ENCODE results near the gene CACNA1C. TPM values are rescaled to one million over a fixed set of nuclear protein-coding genes. Genes with fewer than 3 reads are reported as not detected.

The CACNA1C gene
- total RNA-seq, 1 donor from 2014 or later = 1.3 TPM

DNA sequence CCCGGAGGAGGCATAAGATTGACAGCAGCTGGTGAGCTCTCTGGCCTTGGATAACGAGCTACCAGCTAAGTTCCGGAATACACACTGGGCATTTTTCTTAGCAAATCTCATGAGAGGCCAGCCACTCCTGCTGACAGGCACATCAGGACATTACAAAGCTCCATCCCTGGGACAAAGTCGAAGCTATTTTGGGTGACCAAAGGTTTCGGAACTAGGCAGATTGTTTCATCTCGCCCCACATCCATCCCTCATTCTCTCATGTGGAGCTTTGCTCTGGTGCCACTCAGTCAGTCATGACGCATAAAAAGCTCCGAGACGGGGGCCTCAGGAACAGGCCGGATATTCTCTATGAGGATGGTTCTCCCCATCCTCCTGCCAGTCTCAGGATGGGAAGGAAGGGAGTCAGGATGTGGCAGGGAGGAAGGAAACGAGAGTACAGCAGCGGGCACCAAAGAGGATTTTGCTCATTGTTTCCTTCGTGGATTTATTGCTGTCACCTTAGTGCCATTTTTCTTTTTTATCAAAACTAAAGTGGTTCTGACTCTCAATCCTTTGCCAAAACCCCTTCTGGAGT lies 488.9 kb downstream of the CACNA1C start:
- no peak for DNase-seq (ENCODE audit: low read depth)
- no peak overlapping the region for H3K4me3 ChIP-seq (ENCODE audit: low read depth, low read length)
- peaks cover 2% of the 10 kb centered on the region for H3K27me3 ChIP-seq (ENCODE audit: control insufficient read depth, insufficient read depth, low read length)
- H3K36me3 ChIP-seq (ENCODE audit: control insufficient read depth, insufficient read depth, low read length) = no peaks in the 10 kb centered on the region
- TF ChIP-seq, protein P1, sequence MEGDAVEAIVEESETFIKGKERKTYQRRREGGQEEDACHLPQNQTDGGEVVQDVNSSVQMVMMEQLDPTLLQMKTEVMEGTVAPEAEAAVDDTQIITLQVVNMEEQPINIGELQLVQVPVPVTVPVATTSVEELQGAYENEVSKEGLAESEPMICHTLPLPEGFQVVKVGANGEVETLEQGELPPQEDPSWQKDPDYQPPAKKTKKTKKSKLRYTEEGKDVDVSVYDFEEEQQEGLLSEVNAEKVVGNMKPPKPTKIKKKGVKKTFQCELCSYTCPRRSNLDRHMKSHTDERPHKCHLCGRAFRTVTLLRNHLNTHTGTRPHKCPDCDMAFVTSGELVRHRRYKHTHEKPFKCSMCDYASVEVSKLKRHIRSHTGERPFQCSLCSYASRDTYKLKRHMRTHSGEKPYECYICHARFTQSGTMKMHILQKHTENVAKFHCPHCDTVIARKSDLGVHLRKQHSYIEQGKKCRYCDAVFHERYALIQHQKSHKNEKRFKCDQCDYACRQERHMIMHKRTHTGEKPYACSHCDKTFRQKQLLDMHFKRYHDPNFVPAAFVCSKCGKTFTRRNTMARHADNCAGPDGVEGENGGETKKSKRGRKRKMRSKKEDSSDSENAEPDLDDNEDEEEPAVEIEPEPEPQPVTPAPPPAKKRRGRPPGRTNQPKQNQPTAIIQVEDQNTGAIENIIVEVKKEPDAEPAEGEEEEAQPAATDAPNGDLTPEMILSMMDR (IDR thresholded peaks at IDR 0.05; ENCODE audit: insufficient read depth, low read length, poor library complexity, severe bottlenecking) = no peak

DNA sequence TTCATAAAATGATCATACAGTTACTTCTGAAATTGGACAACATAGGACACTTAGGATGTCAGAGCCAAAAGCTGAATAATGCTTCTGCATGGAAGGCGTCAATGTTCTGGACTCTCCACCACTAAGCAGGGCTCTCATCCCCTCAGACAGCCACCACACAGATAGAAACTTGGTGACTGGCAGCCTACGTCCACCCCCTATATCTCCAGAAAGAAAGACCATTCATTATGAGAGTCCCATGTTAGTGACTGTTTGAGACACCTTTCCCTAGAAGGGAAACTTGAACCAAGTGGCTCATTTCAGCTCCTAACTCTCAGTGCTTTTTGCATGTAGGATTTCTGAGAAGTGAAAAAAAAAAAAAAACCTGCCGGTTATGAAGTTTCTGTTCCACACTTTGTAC lies 491.0 kb downstream of the CACNA1C start:
- Histone ChIP-seq H3K4me3 (ENCODE audit: low read depth, low read length) (no peak overlapping the region), H3K27me3 (ENCODE audit: control insufficient read depth, insufficient read depth, low read length) (peaks cover 2% of the 10 kb centered on the region), H3K36me3 (ENCODE audit: control insufficient read depth, insufficient read depth, low read length) (no peaks in the 10 kb centered on the region)
- no peak for DNase-seq (ENCODE audit: low read depth)
- TF ChIP-seq, protein P1 (IDR thresholded peaks at IDR 0.05; ENCODE audit: insufficient read depth, low read length, poor library complexity, severe bottlenecking) = no peak

DNA sequence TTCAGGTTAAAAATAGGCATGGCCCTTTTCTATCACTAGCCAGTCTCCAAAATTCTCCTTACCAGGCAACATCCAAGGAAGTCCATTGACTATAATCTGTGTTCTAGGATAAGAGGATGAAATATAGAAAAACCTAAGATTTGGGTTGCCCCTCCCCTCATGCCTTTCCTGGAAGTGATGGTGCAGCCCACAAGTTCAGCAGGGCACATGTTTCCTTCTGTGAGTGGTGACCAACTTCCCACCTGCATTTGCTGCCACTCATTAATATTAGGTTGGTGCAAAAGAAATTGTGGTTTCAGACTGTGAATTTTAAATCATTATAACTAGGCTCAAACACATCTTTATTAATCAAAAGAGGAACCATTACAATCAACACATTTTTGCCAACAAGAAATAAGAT lies 491.4 kb downstream of the CACNA1C start:
- Histone ChIP-seq H3K27me3 (ENCODE audit: control insufficient read depth, insufficient read depth, low read length) (peaks cover 2% of the 10 kb centered on the region), H3K36me3 (ENCODE audit: control insufficient read depth, insufficient read depth, low read length) (no peaks in the 10 kb centered on the region), H3K4me3 (ENCODE audit: low read depth, low read length) (no peak overlapping the region)
- DNase-seq (ENCODE audit: low read depth) = no peak
- TF ChIP-seq, protein P1 (IDR thresholded peaks at IDR 0.05; ENCODE audit: insufficient read depth, low read length, poor library complexity, severe bottlenecking) = no peak

DNA sequence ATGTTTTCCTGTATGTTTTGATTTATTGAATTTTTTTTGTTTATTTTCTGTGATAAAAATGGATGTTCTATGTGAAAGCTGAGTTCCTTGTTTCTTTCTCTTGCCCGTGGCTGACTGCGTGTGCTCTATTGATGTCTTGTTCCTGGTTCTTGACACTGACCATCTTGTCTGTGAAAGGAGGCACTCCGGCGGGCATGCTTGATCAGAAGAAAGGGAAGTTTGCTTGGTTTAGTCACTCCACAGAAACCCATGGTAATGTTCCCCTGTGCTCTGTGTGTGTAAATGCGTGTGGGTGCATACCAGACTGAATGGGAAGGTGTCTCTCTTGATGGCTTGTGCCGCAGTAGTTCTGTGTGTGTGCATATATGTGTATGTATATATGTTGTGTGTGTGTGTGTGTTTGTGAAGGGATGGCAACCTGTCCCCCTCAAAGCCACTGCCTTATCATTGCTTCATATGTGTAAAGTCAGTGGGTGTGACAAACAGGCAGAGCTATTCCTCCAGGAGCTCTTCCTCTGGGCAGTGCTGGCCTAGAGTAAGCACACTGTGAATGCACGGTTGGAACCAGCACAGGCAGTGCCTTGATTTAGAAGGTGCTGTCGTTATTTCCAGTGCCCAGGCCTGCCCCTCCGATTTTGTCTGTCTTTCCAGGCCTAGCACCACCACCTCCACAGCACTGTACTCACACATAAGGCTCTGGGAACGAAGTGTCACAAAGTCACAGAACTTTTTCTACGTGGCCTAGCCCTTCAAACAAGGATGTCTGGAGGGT lies 494.7 kb downstream of the CACNA1C start:
- DNase-seq (ENCODE audit: low read depth) = no peak
- Histone ChIP-seq H3K27me3 (ENCODE audit: control insufficient read depth, insufficient read depth, low read length) (no peaks in the 10 kb centered on the region), H3K4me3 (ENCODE audit: low read depth, low read length) (no peak overlapping the region), H3K36me3 (ENCODE audit: control insufficient read depth, insufficient read depth, low read length) (no peaks in the 10 kb centered on the region)
- TF ChIP-seq, protein P1 (IDR thresholded peaks at IDR 0.05; ENCODE audit: insufficient read depth, low read length, poor library complexity, severe bottlenecking) = no peak

DNA sequence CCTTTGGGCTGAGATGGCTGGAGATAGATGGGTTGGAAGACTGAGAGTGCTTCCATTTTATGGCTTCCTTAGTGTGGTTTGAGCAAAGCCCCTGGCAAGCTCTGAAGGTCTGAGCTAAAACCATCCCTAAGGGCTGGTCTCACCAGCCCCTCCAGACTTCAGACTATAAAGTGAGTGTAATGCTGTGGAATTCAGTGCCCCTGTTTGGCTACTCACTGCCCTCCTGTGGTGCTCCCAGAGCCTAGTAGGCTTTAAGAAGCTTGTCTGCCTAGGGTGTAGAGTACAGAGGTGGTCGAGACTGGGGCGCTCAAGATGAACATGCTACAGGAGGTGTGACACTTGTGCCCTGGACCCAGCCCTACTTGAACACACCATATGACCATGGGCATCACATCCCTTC lies 495.3 kb downstream of the CACNA1C start:
- TF ChIP-seq, protein P1 (IDR thresholded peaks at IDR 0.05; ENCODE audit: insufficient read depth, low read length, poor library complexity, severe bottlenecking) = no peak
- H3K36me3 ChIP-seq (ENCODE audit: control insufficient read depth, insufficient read depth, low read length) = no peaks in the 10 kb centered on the region
- DNase-seq (ENCODE audit: low read depth) = no peak
- H3K4me3 ChIP-seq (ENCODE audit: low read depth, low read length) = no peak overlapping the region
- H3K27me3 ChIP-seq (ENCODE audit: control insufficient read depth, insufficient read depth, low read length) = no peaks in the 10 kb centered on the region

Data from kidney epithelial cell (primary cell).